Dedifferentiated amniotic fluid mesenchymal stem cell (primary cell): ENCODE measurements around the gene TSPAN12.

ENCODE experiments used
- DNase-seq: peaks from one replicate; pipeline ENCODE4 v3.0.0-alpha.2; 2016; ENCODE audit errors: extremely low spot score

Gene TSPAN12

GRCh38 chr7:120743128-120743527, 114.8 kb downstream of the TSPAN12 start:
- DNase-seq = no peak

- DNase-seq = no peak
Observed at GRCh38 chr7:120742372-120742771, 115.6 kb downstream of the TSPAN12 start.

- no peak for DNase-seq
Observed at GRCh38 chr7:120741371-120742042, 116.4 kb downstream of the TSPAN12 start.

GRCh38 chr7:120740348-120740747, 117.6 kb downstream of the TSPAN12 start:
- no peak for DNase-seq

- no peak for DNase-seq
Observed at GRCh38 chr7:120738816-120739215, 119.1 kb downstream of the TSPAN12 start.
